ENCODE results near the gene ABHD8.

GRCh38 chr19:17336872-17337674 is 33.8 kb upstream of the ABHD8 start, which contains the start of gene GTPBP3:
- TF ChIP-seq, protein P1, sequence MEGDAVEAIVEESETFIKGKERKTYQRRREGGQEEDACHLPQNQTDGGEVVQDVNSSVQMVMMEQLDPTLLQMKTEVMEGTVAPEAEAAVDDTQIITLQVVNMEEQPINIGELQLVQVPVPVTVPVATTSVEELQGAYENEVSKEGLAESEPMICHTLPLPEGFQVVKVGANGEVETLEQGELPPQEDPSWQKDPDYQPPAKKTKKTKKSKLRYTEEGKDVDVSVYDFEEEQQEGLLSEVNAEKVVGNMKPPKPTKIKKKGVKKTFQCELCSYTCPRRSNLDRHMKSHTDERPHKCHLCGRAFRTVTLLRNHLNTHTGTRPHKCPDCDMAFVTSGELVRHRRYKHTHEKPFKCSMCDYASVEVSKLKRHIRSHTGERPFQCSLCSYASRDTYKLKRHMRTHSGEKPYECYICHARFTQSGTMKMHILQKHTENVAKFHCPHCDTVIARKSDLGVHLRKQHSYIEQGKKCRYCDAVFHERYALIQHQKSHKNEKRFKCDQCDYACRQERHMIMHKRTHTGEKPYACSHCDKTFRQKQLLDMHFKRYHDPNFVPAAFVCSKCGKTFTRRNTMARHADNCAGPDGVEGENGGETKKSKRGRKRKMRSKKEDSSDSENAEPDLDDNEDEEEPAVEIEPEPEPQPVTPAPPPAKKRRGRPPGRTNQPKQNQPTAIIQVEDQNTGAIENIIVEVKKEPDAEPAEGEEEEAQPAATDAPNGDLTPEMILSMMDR (IDR thresholded peaks at IDR 0.05; ENCODE audit: low read depth, low read length) = no peak
- TF ChIP-seq MYC (IDR thresholded peaks at IDR 0.05; ENCODE audit: low read depth, low read length) (peak; percentile 94), POLR2A (IDR thresholded peaks at IDR 0.05; ENCODE audit: extremely low read depth, insufficient read length) (peak; percentile 79), MAX (IDR thresholded peaks at IDR 0.05; ENCODE audit: low read depth, low read length) (peak; percentile 84; the same call in 1 of the 2 replicates)

All from NB4 (cell line).